Measurements from ENCODE around the gene RTEL1.
"Not testable (repeated sequence)": the region's sequence is repeated elsewhere in the genome, so short reads cannot be mapped to it uniquely, and the experiment has no call there.

The RTEL1 gene

DNA sequence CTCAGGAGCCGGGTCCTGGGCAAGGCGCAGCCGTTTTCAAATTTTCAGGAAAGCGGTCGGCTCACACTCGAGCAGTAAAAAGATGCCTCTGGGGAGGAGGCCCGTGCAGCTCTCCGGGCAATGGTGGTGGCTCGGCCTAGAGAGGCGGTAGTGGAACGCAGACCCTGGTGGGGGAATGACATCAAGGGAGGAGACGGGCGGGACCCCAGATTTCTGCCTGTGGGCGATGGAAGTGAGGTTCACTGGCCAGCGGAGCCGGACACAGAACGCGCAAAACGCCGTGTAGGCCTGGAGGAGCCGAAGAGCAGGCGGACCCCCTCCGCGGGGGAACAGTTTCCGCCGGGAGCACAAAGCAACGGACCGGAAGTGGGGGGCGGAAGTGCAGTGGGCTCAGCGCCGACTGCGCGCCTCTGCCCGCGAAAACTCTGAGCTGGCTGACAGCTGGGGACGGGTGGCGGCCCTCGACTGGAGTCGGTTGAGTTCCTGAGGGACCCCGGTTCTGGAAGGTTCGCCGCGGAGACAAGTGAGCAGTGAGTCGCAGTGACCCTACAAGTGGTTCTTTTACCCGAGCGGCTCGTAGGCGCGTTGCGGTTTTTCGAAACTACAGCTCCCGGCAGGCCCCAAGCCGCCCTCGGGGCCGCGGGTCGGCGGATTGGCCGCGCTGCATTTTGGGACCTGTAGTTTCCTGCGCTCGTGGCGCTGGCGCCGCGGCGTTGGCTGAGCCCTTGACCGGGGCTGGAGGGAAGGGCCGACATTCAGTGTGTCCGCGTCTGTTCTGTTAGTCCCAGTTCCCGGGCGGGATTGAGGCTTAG, at the start of gene RTEL1:
Gene RTEL1, plus strand, starts transcription at position 376 of the 812 bp plus-strand sequence. CDS start 1,091 bp downstream, outside the sequence.
- peak; percentile 89 for DNase-seq

- no peak for DNase-seq
These were observed 47.3 kb upstream of the RTEL1 start for GRCh38 chr20:63610581-63611435.

DNA sequence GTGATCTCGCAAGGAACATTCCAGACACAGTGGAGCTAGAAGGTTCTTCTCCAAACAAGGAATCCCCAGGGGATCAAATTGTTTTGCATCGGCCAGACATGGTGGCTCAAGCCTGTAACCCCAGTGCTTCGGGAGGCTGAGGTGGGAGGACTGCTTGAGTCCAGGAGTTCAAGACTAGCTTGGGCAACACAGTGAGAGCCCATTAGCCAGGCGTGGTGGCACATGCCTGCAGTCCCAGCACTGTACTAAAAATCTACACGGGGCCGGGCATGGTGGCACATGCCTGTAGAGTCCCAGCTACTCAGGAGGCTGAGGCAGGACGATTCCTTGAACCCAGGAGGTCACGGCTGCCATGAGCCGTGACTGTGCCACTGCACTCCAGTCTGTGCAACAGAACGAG, 46.5 kb upstream of the RTEL1 start:
- no peak for DNase-seq

DNA sequence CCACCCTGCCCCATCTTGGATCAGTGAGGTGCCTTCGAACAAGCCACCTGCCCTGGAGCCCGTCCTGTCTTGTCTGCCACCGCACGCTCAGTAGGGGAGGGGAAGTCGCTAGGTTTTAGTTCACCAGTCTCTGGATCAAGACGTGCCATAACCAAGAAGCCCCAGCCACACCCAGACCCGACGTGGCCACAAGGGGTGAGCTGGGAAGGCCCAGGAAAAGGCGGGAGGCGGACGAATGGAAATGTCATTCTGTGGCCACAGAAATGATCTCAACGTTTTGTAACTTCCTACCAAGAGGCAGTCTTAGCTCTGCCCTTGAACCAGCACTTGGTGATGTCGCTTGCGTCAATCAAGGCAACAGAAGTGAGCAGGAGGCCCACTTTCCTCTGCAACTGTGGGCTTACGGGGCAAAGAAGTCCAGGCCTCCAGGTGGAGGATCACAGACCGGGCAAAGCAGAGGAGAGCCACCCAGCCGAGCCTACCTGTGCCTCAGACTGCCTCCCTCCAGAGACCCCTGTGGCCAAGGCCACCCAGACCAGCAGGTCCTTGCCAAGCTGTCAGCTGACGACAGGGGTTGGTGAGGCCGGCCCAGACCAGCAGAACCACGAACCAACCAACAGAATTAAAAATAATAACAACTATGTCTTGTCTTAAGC, 45.7 kb upstream of the RTEL1 start:
- no peak for DNase-seq

DNA sequence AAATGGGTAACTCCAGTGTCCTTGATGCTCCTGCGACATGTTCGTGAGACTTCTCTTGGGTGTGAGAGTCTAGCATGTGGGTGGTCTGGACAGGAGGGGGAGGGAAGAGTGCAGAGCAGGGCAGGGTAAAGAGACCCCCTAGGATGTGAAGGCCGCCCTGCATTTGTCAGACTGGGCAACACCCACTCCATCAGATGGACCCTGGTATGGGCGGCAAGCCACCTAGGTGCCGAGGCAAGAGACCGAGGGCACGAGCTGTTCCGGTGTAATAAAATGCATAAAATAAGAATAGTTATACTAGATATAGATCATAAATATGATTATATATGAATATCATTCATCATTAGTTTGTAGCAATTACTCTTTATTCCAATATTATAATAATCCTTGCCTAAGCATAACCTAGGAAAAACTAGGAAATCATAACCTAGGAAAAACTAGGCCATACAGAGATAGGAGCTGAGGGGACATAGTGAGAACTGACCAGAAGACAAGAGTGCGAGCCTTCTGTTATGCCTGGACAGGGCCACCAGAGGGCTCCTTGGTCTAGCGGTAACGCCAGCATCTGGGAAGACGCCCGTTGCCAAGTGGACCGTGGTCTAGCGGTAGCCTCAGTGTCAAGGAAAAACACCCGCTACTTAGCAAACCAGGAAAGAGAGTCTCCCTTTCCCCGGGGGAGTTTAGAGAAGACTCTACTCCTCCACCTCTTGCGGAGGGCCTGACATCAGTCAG, 44.1 kb upstream of the RTEL1 start:
- DNase-seq, result not testable (repeated sequence)

DNA sequence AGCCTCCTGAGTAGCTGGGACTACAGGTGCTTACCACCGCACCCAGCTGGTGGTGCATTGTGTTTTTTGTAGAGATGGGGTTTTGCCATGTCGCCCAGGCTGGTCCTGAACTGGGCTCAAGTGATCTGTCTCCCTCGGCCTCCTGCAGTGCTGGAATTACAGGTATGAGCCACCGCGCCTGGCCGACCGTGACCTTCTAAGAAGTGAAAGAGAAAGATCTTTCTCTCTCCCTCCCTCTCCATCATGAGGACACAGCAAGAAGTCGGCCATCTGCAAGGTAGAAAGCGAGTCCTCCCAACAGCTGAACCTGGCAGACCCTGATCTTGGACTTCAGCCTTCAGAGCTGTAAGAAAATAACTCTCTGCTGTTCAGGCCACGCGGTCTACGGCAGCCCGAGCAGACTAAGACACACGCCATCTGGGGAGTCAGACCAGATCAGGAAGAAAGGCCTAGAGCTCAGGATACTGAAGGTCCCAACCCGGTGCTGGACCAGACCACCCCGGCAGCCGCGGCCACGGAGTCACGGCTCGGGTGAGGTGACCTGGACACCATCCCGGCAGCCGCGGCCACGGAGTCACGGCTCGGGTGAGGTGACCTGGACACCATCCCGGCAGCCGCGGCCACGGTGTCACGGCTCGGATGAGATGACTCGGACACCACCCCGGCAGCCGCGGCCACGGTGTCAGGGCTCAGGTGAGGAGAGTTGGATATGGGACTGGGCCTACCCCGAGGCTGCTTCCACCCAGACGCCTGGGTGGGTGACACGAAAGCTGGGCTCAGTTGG, 40.8 kb upstream of the RTEL1 start:
- DNase-seq, result no peak

- no peak for DNase-seq
These were observed 40.2 kb upstream of the RTEL1 start for GRCh38 chr20:63617876-63618265.

DNA sequence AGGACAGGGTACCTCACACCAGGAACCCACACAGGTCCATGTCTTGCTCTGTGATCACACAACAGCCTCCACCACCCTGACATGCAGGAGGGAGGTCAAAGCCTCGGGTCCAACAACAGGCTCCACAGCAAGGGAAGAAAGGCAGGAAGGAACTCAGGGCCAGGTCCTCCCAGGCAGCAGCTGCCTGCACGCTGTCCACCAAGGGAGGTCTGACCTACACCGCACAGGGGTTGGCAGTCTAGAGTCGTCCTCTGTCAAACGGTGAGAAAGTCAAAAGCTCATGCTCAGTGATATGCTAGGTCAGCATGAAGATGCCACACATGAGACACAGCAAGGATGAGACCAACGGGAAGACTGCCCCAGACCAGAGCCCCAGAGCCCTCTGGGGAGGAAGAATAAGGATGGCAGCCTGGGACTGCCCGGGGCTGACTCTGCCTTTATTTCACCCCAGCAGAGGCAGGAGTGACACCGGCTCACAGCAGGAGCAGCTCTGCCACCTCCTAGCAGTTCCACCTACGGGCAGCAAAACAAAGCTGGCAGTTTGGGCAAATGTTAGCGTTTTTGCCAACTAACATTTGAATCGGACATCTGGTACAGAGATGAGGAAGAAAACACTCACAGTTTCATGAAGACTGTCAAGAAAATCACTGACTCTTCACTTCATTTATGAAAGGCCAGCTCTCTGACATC, 39.7 kb upstream of the RTEL1 start:
- no peak for DNase-seq

GRCh38 chr20:63619086-63619485, 39.0 kb upstream of the RTEL1 start:
- no peak for DNase-seq

GRCh38 chr20:63619505-63619904, 38.6 kb upstream of the RTEL1 start:
- DNase-seq, result no peak

DNA sequence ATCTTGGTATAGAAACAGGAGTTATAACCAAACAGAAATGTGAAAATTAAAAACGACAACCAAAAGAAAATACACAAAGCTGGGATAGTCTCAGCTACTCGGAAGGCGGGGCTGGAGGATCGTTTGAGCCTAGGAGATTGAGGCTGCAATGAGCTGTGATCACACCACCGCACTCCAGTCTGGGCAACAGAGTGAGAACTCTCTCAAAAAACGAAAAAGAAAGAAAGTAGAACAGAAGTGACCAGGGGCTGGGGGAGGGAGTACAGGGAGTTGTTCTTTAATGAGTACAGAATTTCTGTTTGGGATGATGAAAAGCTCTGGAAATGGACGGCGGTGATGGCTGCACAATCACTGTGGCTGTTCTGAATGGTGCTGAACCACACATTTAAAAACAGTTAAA, 37.1 kb upstream of the RTEL1 start:
- DNase-seq, result no peak

GRCh38 chr20:63622096-63622495, 36.0 kb upstream of the RTEL1 start:
- DNase-seq, result no peak

DNA sequence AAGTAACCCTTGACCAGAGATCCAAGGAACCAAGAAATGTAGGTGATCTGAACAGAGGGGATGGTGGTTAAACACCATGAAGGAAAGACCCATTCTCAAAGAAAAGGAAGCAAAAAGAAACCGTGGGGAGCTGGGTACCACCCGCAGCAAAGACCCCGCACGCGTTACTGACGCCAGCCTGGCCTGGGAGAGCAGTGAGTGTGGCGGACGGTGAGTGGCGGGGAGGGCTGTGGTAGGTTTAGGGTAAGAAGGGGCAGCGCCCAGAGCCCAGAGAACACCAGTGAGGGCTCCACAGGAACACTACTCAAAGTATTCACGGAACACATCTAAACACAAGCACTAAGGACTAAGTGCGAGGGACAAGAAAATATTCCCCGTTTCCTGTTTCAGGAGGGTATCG, 35.4 kb upstream of the RTEL1 start:
- no peak for DNase-seq

DNA sequence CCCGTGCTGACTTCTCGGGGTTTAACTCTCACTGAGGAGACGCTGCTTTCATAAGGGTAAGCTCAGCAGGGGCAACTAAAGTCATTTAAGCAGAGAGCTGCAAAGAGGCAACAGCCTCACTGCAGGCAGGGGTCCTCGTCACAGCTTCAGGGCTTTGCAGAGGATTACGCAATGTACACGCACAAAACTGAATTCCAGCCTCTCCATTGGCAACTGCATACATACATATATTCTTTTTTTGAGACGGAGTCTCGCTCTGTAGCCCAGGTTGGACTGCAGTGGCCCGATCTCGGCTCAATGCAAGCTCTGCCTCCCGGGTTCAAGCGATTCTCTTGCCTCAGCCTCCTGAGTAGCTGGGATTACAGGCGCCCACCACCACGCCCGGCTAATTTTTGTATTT, 33.6 kb upstream of the RTEL1 start:
- DNase-seq, result no peak

- DNase-seq, result no peak
These were observed 32.2 kb upstream of the RTEL1 start for GRCh38 chr20:63625771-63626423.

- DNase-seq, result peak; percentile 89
These were observed 31.5 kb upstream of the RTEL1 start, which contains the start of gene GMEB2 for GRCh38 chr20:63626424-63627128. GMEB2 (minus strand) TSS chr20:63627101; CDS start chr20:63619397, 7,704 bp downstream.

DNA sequence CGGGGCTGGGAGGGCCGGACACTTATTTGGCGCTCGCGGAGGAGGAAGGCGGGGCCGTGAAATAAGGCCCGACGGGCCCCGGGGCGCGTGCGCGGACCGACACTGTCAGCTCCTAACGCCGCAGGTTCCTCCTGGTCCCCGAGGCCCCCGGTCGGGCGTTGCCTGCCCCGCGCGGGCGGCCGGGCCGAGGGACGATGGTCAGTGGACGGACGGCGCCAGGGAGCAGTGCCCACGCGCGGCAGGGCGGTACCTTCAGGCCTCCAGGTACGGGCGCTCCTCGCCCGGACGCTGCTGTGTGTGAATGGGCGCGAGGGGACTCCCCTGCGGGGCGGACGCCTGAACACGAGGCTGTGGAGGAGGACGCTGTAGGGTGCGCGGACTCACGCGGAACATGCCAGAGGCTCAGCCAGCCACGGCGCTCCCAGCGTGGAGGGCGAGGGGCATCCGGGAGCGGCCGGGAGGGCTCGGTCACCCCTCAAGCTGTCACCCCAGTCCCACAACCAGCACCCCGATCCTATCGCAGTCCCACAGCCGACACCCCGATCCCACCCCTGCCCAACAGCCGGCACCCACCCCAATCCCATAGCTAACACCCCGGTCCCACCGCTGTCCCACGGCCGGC, 30.9 kb upstream of the RTEL1 start:
- peak; percentile 97 for DNase-seq

- no peak for DNase-seq
These were observed 30.3 kb upstream of the RTEL1 start for GRCh38 chr20:63627751-63628245.

- DNase-seq, result peak; percentile 93
These were observed 29.7 kb upstream of the RTEL1 start for GRCh38 chr20:63628246-63628975.
